Activated CD4-positive, alpha-beta T cell treated with anti-CD3 and anti-CD28 coated beads for 48 hours (primary cell): Measurements from ENCODE around the gene CDHR2.
A peak's percentile ranks its signal among the peaks of the same experiment; 100 is the strongest.
"Not testable (repeated sequence)": the region's sequence is repeated elsewhere in the genome, so short reads cannot be mapped to it uniquely, and the experiment has no call there.

Source experiments
- DNase-seq: peaks from one replicate; pipeline ENCODE4 v3.0.0-alpha.2; 2020

The CDHR2 gene

GRCh38 chr5:176541338-176542134, 7.6 kb upstream of the CDHR2 start:
- peak; percentile 75 for DNase-seq

GRCh38 chr5:176542135-176542595, 7.0 kb upstream of the CDHR2 start:
- peak; percentile 78 for DNase-seq

- peak; percentile 39 for DNase-seq
Observed at GRCh38 chr5:176542596-176543427, 6.3 kb upstream of the CDHR2 start.

GRCh38 chr5:176543428-176544182, 5.5 kb upstream of the CDHR2 start:
- DNase-seq = peak; percentile 81

- DNase-seq = no peak
Observed at GRCh38 chr5:176545388-176545736, 3.8 kb upstream of the CDHR2 start.

DNA sequence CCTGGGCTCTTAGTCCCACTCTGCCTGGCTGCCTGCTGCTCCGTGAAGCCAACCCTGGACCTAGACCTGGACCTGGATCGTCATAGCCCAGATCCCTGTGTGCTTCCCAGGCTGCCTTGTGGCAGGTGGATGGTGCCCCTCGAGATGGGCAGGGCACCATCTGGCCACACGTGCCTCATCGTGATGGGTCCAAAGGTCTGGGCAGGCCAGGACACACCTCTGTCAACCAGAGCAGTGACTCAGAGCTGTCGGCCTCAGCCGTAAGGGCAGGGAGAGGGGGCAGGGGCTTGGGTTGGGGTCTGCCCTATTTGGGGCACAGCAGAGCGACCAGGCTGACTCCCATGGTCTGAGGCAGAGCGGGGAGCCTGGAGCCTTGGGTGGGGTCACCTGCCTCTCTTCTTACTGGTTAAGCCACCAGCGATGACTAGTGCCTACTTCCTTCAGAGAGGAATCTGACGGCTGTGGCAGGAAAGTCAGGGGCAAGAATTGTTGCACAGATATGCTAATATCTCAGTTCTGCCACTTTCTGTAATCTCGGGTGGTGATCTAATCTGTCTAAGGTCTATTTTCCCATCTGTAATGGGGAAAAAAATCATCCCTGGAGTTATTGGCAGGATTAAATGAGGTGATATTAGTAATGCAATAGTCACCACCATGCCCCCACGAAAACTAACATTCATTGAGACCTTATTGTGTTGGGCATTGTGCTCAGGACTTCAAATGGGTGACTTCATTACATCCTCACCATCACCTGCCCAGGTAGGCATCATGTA, 3.2 kb upstream of the CDHR2 start:
- DNase-seq = no peak

- no peak for DNase-seq
Observed at GRCh38 chr5:176547802-176548201, 1.3 kb upstream of the CDHR2 start.

DNA sequence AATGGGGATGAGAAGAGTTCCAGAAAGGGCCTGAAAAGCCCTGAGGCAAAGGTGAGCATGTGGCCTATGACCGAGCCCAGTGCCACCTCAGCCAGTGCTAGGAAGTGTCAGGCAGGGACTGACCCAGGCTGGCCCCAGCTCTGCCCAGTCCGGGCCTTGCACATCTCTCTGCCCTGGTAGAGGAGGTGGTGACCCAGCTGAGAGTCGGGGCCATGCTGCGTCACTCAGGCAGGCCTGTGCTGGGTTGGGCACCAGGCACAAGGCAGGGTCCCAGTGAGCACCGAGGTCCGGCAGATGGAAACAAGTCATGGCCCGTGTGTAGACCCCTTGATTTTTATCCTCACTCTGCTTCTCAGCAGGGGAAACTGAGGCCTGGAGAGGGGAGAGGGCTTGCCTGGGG, 729 bp downstream of the CDHR2 start:
- DNase-seq = no peak

DNA sequence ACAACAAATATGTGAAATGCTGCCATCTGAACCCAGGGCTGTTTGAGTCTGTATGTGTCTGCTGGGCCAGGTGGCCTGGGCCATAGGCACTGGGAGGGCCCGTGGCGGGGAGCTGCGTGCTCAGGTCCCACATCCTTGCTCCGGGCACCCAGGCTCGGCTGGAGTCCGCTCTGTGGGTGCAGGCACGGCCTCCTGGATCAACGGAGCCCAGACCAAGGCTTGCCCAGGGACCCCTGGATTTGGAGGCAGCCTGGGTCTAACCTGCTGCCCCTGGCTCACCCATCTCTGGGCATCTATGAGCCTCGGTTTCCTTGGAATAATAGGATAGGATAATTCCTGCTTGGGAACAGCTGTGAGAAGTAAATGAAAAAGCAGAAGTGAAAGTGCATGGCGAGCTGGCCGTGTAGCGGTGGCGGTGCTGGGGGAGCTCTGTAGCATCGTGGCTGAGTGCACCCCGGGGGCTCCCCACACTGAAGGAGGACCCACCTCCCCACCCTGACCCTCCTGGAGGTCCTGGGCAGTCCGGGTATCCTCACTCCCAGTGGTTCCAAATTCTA, 1.2 kb downstream of the CDHR2 start:
- DNase-seq = no peak

- not testable (repeated sequence) for DNase-seq
Observed at GRCh38 chr5:176550937-176551336, 1.8 kb downstream of the CDHR2 start.

DNA sequence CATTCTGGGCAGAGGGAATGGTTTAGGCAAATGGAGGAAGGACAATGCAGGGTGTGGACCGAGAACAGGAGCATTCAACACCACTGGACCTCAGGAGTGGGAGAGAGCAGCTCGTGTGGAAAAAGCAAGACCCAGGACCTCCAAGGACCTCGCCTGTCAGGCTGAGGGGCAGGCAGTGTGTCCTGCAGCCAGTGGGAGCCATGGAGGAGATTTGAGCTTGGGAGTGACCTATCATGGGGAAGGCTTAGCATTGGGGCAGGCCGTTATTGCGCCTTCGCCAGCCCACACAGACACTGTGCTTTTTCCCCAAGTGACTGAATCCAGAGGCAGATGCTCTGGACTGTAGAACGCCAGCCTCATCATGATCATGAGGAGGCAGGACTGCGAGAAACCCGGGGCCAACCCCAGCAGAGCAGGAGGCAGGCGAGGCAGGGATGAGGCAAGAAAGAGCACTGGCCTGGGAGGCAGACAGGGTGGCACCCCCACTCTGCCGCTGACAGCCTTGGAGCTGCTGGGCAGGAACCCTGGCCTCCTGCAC, 3.3 kb downstream of the CDHR2 start:
- no peak for DNase-seq

DNA sequence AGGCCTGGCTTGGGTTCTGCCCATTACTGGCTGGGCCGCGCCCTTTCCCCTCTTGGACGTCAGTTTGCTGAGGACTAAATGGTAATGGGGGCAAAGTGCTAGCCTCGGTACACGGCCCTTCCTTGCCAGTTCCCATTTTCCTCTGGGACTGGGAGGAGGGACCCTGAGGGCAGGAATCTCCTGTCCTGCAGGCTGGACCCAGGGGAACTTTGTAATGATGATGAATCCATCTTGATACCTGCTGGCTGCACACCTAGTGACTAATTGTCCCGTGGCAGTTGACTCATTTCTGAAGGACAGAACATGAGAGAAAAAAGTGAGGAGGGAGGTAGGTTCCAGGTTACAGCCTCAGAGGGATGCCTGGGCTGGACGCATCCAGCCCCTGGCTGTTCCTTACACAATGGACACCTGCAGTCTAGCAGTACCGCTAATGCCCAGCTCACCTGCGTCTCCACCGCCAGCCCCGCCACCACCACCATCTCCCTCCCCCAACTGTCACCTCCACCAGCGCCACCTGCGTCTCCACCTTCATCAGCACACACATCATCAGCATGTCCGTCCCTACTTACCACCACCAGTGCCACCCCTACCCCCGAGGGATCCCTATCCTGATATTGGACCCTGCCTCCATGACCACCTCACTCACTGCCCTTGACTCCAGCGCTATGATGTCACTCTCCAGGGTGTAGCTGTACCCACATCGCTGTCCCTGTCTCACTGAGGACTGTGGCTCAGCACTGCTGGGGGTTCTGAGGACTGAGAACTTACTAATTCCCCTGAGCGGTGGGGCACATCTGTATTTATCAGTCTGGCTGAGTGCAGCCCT, 4.3 kb downstream of the CDHR2 start:
- DNase-seq = peak; percentile 40

DNA sequence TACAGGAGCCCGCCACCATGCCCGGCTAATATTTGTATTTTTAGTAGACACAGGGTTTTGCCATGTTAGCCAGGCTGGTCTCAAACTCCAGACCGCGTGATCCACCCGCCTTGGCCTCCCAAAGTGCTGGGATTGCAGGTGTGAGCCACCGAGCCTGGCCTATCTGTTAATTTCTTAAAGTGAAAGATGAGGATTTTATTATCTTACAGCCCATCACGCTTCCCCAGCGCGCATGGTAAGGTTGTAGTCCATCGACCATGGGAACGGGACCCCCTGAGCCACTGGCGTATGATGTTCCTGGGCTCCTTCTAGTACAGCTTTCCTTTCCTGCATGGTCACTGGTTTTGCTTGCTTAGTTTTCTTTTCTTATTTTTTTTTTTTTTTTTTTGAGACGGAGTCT, 8.7 kb downstream of the CDHR2 start:
- no peak for DNase-seq

DNA sequence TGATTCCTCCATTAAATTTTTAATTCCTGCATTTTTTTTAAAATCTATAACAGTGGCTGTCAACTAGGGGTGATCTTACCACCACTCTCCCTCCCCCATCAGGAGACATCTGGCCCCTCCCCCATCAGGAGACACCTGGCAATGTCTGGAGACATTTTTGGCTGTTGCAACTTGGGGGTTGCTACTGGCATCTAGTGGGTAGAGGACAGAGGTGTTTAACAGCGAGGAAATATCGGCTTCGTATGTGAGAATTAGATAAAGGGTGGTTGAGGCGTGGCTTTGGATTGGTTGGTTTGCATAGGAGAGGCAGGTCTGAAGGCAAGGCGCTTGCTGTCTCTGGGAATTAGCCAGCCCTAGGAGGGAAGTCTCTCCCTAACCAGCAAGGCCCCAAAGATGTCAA, 10.5 kb downstream of the CDHR2 start:
- DNase-seq = no peak

DNA sequence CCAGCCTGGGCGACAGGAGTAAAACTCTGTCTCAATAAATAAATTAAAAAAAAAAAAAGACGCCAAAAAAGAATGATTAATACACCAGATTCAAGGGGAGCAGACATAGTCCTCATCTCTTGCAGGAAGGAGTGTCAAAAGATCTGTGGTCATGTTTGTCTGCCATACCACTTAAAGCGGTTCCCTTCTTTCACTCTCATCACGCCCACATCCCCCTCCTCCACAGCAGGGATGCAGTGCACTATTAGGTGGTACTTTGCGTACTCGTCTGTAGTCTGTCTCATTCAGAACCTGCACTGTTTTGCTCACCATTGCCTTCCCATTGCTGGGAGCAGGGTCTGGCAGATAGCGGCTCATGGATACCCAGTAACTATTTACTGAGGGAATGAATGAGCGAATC, 11.2 kb downstream of the CDHR2 start:
- peak; percentile 60 for DNase-seq

DNA sequence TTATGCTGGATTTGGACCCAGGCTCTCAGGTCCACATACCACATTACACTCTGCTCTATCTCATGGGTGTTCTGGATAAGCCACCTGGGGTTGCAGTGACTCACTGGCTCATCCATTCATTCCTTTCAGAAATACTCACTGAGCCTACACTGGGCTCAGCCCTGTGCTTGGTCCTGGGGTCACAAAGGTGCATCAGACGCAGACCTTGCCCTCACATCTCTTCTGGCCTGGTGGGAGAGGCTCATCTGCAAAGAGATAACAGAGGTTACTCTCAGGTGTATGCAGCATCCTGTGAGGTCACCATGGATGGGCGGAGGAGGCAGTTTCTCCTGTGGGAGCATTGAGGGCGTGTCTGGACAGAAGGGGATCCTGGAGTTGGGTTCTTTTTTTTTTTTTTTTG, 12.1 kb downstream of the CDHR2 start:
- DNase-seq = no peak

DNA sequence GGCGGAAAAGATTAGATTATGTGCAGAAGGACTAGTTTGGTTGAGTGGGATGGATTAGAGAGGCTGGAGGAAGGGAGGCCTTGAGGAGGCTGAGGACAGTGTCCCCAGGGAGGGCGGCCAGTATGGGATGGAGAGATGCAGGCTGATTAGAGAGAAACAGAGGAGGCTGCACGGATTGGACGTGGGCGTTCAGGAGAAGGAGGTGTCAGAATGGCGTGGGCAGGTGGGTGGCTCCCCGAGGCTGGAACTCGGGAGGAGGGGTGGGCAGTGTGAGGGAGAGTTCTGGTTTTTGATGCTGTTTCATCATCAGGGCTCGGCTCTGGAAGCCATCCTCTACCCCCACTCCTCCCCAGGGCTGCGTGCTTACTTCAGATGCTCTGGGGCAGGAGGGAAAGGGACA, 13.0 kb downstream of the CDHR2 start:
- no peak for DNase-seq

DNA sequence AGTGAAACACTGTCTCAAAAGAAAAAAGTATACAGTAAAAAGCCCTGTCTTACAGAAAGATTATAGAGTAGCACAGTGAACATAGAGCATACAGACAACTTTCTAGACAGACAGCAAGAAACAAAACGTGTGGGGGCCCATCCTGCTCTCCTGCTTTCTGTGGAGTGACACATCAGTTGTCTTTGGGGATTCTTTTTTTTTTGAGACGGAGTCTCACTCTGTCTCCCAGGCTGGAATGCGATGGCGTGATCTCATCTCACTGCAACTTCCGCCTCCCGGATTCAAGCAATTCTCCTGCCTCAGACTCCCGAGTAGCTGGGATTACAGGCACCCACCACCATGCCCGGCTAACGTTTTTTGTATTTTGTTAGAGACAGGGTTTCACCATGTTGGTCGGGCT, 14.9 kb downstream of the CDHR2 start:
- DNase-seq = no peak

DNA sequence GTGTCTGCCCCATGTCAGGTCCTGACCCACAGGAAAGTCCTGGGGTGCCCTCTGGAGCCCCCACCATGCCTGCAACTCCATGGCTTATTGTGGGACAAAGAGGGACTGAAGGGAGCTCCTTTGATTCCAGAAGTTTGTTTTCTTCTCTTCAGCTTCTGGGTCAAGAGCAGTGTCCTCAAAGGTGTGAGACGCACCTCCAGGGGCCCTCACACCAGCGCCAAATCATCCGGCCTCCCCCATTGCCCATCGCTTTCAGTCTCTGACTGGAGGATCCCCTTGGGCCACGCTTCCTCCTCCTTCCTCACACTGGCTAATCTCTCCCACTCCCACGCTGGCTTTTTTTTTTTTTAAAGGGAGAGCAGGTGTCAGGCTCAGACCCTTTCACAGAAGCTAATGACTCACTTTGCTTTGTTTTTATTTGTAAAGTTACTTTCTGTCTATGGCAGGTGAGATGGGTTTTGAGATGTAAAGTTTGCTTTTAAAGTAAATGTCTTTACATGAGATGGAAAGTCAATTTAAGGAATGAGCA, 16.7 kb downstream of the CDHR2 start:
- DNase-seq = no peak

DNA sequence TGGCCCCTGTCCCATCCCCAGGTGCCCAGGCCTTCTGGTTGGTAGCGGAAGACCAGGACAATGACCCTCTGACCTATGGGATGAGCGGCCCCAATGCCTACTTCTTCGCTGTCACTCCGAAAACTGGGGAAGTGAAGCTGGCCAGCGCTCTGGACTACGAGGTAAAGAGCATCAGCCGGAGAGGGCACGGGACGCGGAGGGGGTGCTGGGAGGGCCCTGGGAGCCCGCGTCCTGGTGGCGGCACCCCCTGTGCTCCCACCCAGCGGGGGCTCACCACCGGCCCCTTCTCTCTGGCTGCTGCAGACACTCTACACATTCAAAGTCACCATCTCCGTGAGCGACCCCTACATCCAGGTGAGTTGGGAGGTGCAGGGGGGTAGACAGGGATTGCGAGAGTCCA, 19.5 kb downstream of the CDHR2 start:
- DNase-seq = no peak

DNA sequence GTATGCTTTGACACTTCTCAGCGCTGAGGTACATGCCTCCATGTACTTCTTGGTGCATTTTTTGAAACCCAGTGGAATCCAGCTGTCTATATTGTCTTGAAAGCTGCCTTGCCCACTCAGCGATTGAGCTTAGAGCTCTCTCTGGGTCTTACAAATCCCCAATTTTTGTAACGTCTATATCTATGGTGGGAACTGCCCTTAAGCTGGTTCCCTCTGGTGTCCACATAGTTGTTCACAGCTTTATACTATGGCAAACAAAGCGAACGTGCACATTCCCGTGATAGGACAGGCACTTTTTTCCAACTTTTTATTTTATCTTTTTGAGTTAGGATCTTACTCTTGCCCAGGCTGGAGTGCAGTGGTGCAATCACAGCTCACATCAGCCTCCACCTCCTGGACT, 20.9 kb downstream of the CDHR2 start:
- no peak for DNase-seq
